VCaP (cell line): ENCODE measurements around the gene FIBCD1.

Experiments used
- H3K27ac ChIP-seq: fragments of 450-650 bp; 2 replicates; pipeline ENCODE4 v1.5.1; 2017
- CTCF ChIP-seq: fragments of 450-650 bp; conservative IDR thresholded peaks from 2 replicates; pipeline ENCODE4 v1.5.1; 2017; ENCODE audit warnings: mild to moderate bottlenecking, moderate library complexity

FIBCD1 gene

GRCh38 chr9:130927338-130927737, 11.7 kb downstream of the FIBCD1 start:
- peak overlapping the region; percentile 36; the same call in 1 of the 2 replicates for H3K27ac ChIP-seq
- TF ChIP-seq CTCF, result no peak

GRCh38 chr9:130925050-130925678, 13.9 kb downstream of the FIBCD1 start:
- no peak overlapping the region for H3K27ac ChIP-seq
- TF ChIP-seq CTCF, result no peak

GRCh38 chr9:130924448-130924788, 14.6 kb downstream of the FIBCD1 start:
- TF ChIP-seq CTCF, result no peak
- no peak overlapping the region for H3K27ac ChIP-seq

- no peak overlapping the region for H3K27ac ChIP-seq
- TF ChIP-seq CTCF, result no peak
Measured at GRCh38 chr9:130923611-130924447, 15.2 kb downstream of the FIBCD1 start.

- no peak for TF ChIP-seq CTCF
Measured at GRCh38 chr9:130922893-130923610, 16.0 kb downstream of the FIBCD1 start.

GRCh38 chr9:130921989-130922892, 16.8 kb downstream of the FIBCD1 start:
- H3K27ac ChIP-seq, result no peak overlapping the region
- TF ChIP-seq CTCF, result no peak

More at GRCh38 chr9:130922893-130923610, 16.0 kb downstream of the FIBCD1 start:
- H3K27ac ChIP-seq, result no peak overlapping the region
